ENCODE results near the gene CARD19. TPM values are rescaled to one million over a fixed set of nuclear protein-coding genes. Genes with fewer than 3 reads are reported as not detected.

The CARD19 gene
- total and polyA plus RNA-seq, 4 donors: 31.1 to 70.7 (median 48.5) TPM

DNA sequence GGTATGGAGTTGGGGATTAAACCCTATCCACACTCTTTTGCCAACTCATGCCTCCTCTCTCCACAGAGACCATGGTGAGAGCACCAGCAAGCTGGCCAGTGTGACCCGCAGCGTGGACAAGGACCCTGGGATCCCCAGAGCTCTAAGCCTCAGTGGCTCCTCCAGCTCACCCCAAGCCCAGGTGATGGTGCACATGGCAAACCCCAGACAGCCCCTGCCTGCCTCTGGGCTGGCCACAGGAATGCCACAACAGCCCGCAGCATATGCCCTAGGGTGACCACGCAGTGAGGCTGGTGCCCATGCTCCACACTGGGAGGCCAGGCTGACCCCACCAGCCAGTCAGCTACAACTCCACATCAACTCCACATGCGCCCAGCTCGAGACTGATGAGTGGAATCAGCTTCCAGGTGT, 11.5 kb upstream of the CARD19 start:
- TF ChIP-seq, protein P1, sequence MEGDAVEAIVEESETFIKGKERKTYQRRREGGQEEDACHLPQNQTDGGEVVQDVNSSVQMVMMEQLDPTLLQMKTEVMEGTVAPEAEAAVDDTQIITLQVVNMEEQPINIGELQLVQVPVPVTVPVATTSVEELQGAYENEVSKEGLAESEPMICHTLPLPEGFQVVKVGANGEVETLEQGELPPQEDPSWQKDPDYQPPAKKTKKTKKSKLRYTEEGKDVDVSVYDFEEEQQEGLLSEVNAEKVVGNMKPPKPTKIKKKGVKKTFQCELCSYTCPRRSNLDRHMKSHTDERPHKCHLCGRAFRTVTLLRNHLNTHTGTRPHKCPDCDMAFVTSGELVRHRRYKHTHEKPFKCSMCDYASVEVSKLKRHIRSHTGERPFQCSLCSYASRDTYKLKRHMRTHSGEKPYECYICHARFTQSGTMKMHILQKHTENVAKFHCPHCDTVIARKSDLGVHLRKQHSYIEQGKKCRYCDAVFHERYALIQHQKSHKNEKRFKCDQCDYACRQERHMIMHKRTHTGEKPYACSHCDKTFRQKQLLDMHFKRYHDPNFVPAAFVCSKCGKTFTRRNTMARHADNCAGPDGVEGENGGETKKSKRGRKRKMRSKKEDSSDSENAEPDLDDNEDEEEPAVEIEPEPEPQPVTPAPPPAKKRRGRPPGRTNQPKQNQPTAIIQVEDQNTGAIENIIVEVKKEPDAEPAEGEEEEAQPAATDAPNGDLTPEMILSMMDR (IDR thresholded peaks at IDR 0.05; ENCODE audit: control extremely low read depth, extremely low read depth): no peak
- Histone ChIP-seq H3K27me3 (ENCODE audit: control insufficient read depth in 3 of 3, insufficient read depth in 3 of 3, low read length in 2 of 3) (no peaks in the 10 kb centered on the region), H3K36me3 (ENCODE audit: control insufficient read depth in 4 of 4, insufficient read depth in 4 of 4, low read length in 4 of 4) (no peaks in the 10 kb centered on the region), H3K4me1 (ENCODE audit: control insufficient read depth in 5 of 5, insufficient read depth in 5 of 5, low read length in 5 of 5) (peaks cover 0 to 14% (median 9%) of the 10 kb centered on the region in 5 donors), H3K4me3 (no peak overlapping the region), H3K9me3 (ENCODE audit: control insufficient read depth in 4 of 4, insufficient read depth in 3 of 4, low read length in 3 of 4) (peaks cover 0 to 3% (median 0%) of the 10 kb centered on the region in 4 donors), H3K27ac (ENCODE audit: low read depth in 1 of 2, low read length in 1 of 2) (no peak overlapping the region), H3K9ac (ENCODE audit: insufficient read depth in 1 of 2, low read length in 2 of 2) (no peak overlapping the region)
- DNase-seq: no peak
- no peak for ATAC-seq (ENCODE audit: insufficient read depth, low FRiP score)
- WGBS, 2 donors: 96 to 97% methylated on average over 6 of the region's 6 CpGs

DNA sequence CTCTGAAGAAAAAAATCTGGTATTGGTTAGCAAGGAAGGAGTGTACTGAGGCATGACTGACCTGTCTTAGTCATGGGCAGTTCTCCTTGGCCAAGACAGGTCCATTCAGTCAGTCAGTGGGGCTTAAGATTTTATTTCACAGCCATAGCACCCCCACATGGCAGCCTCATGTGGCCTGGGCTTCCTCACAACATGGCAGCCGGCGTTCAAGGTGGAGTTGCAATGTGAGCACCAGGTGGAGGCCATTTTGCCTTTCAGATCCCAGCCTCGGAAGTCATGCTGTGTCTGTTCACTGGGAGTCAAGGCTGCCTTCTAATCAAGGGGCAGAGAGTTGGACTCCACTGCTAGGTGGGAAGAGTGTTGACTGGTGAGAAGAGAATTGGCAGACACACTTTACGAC, 10.3 kb upstream of the CARD19 start:
- Histone ChIP-seq H3K9me3 (ENCODE audit: control insufficient read depth in 4 of 4, insufficient read depth in 3 of 4, low read length in 3 of 4) (peaks cover 0 to 3% (median 0%) of the 10 kb centered on the region in 4 donors), H3K4me3 (no peak overlapping the region), H3K4me1 (ENCODE audit: control insufficient read depth in 5 of 5, insufficient read depth in 5 of 5, low read length in 5 of 5) (peaks cover 0 to 14% (median 9%) of the 10 kb centered on the region in 5 donors), H3K36me3 (ENCODE audit: control insufficient read depth in 4 of 4, insufficient read depth in 4 of 4, low read length in 4 of 4) (no peaks in the 10 kb centered on the region), H3K27ac (ENCODE audit: low read depth in 1 of 2, low read length in 1 of 2) (no peak overlapping the region), H3K9ac (ENCODE audit: insufficient read depth in 1 of 2, low read length in 2 of 2) (no peak overlapping the region), H3K27me3 (ENCODE audit: control insufficient read depth in 3 of 3, insufficient read depth in 3 of 3, low read length in 2 of 3) (no peaks in the 10 kb centered on the region)
- 99% methylated on average over 4 of the region's 4 CpGs for WGBS, 2 donors
- DNase-seq (no peak), ATAC-seq (ENCODE audit: insufficient read depth, low FRiP score) (no peak)
- TF ChIP-seq, protein P1 (IDR thresholded peaks at IDR 0.05; ENCODE audit: control extremely low read depth, extremely low read depth): no peak

DNA sequence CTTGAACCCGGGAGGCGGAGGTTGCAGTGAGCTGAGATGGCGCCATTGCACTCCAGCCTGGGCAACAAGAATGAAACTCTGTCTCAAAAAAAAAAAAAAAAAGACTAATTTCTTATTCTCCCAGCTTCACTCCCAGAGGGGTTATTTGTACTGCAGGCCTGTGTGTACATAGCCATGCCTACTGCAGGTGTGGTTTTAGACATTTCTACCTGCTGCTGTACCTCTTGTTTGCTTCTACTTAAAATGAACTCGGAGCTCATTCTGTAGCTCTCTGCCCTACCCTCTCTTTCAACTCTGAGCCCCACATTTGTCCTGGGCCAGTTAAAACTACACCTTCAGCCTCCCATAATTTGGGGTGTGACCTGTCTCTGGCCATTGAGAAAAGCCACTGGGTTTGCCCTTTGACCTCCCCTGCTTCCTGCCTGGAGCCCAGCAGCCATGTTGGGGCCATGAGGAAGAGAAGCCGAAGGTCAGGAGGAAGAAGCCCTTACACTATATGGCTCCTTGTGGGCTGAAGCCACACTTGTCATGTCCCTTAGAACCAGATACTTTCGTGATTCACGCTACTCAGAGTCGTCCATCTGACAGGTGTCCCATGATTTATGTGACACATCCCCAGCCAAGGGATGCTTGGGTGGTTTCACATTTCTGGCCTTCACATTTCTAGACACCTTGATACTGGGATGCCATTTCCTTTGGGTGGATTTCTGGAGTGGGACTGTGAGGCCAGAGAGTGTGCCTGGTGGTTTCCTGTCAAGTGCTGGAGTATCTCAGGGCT, 9.4 kb upstream of the CARD19 start:
- DNase-seq: no peak
- no peak for ATAC-seq (ENCODE audit: insufficient read depth, low FRiP score)

More for the DNA sequence above, 9.4 kb upstream of the CARD19 start:
- no peak overlapping the region for H3K4me3 ChIP-seq
- H3K27me3 ChIP-seq (ENCODE audit: control insufficient read depth in 3 of 3, insufficient read depth in 3 of 3, low read length in 2 of 3): no peaks in the 10 kb centered on the region
- TF ChIP-seq, protein P1 (IDR thresholded peaks at IDR 0.05; ENCODE audit: control extremely low read depth, extremely low read depth): no peak
- H3K36me3 ChIP-seq (ENCODE audit: control insufficient read depth in 4 of 4, insufficient read depth in 4 of 4, low read length in 4 of 4): no peaks in the 10 kb centered on the region
- peak overlapping the region in 1 of 2 donors; percentile 41 for H3K27ac ChIP-seq (ENCODE audit: low read depth in 1 of 2, low read length in 1 of 2)
- WGBS, 2 donors: 83 to 89% methylated on average over 8 of the region's 8 CpGs
- peaks cover 0 to 3% (median 0%) of the 10 kb centered on the region in 4 donors for H3K9me3 ChIP-seq (ENCODE audit: control insufficient read depth in 4 of 4, insufficient read depth in 3 of 4, low read length in 3 of 4)
- H3K4me1 ChIP-seq (ENCODE audit: control insufficient read depth in 5 of 5, insufficient read depth in 5 of 5, low read length in 5 of 5): peaks cover 0 to 14% (median 9%) of the 10 kb centered on the region in 5 donors
- no peak overlapping the region for H3K9ac ChIP-seq (ENCODE audit: insufficient read depth in 1 of 2, low read length in 2 of 2)

Measured in lung (tissue), 12 donors.